ENCODE results near the gene CRIP3.

The CRIP3 gene

GRCh38 chr6:43338243-43338642 is 29.6 kb upstream of the CRIP3 start:
- H3K27ac ChIP-seq (ENCODE audit: low read depth, low read length): peak overlapping the region; percentile 2; the same call in 1 of the 2 replicates
- H3F3A ChIP-seq (ENCODE audit: insufficient read depth): peaks cover 65% of the 10 kb centered on the region

DNA sequence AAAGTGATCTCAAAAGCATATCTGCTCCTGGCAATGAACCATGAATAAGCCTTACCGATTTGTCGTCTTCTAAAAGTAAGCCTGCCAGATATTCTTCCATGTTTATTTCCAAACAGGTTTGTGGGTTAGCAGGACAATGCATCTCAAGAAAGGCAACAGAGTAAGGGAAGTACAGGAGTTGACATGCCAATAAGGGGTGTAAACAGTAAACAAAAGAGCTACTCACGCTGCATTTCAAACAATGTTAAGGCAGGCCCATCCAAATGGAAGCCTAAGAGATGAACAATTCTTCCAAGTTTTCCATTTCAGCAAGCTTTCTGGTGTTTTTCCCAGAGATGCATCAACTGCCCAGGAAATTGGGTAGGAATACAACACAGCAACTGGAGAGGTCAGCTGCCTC is 27.8 kb upstream of the CRIP3 start:
- Histone ChIP-seq H3K27me3 (ENCODE audit: low read length) (no peaks in the 10 kb centered on the region), H3K4me2 (ENCODE audit: low read depth, low read length, poor library complexity, severe bottlenecking) (no peak overlapping the region), H2AFZ (ENCODE audit: low read depth, low read length, severe bottlenecking) (no peak overlapping the region), H3K4me3 (ENCODE audit: insufficient read depth, low read length, poor library complexity, severe bottlenecking) (no peak overlapping the region), H3K27ac (ENCODE audit: low read depth, low read length) (no peak overlapping the region), H3K9ac (ENCODE audit: low read length) (no peak overlapping the region), H3K9me3 (ENCODE audit: insufficient read depth, low read length) (no peaks in the 10 kb centered on the region), H3K36me3 (ENCODE audit: low read length) (peaks cover 58% of the 10 kb centered on the region), H3K79me2 (ENCODE audit: insufficient read depth, low read length) (no peaks in the 10 kb centered on the region; the same call in 1 of the 2 replicates), H4K20me1 (ENCODE audit: low read depth, low read length) (peaks cover 10% of the 10 kb centered on the region; the same call in 1 of the 2 replicates), H3F3A (ENCODE audit: insufficient read depth) (peaks cover 79% of the 10 kb centered on the region), H3K9me2 (replicated peaks; ENCODE audit: insufficient read depth, low read length) (no peaks in the 10 kb centered on the region)
- TF ChIP-seq EZH2phosphoT487 (conservative IDR thresholded peaks at IDR 0.05; ENCODE audit: low read length): no peak
- no peak for TF ChIP-seq CTCF (IDR thresholded peaks at IDR 0.05; ENCODE audit: insufficient read depth, low read length, poor library complexity, severe bottlenecking)

More at GRCh38 chr6:43338243-43338642, 29.6 kb upstream of the CRIP3 start:
- Histone ChIP-seq H3K9me2 (replicated peaks; ENCODE audit: insufficient read depth, low read length) (no peaks in the 10 kb centered on the region), H3K4me2 (ENCODE audit: low read depth, low read length, poor library complexity, severe bottlenecking) (no peak overlapping the region), H3K9me3 (ENCODE audit: insufficient read depth, low read length) (no peaks in the 10 kb centered on the region), H3K9ac (ENCODE audit: low read length) (no peak overlapping the region), H3K27me3 (ENCODE audit: low read length) (no peaks in the 10 kb centered on the region), H4K20me1 (ENCODE audit: low read depth, low read length) (peaks cover 10% of the 10 kb centered on the region; the same call in 1 of the 2 replicates), H3K4me3 (ENCODE audit: insufficient read depth, low read length, poor library complexity, severe bottlenecking) (no peak overlapping the region), H2AFZ (ENCODE audit: low read depth, low read length, severe bottlenecking) (no peak overlapping the region), H3K79me2 (ENCODE audit: insufficient read depth, low read length) (peaks cover 10% of the 10 kb centered on the region; the same call in 1 of the 2 replicates), H3K36me3 (ENCODE audit: low read length) (peaks cover 71% of the 10 kb centered on the region)
- TF ChIP-seq EZH2phosphoT487 (conservative IDR thresholded peaks at IDR 0.05; ENCODE audit: low read length): no peak
- TF ChIP-seq CTCF (IDR thresholded peaks at IDR 0.05; ENCODE audit: insufficient read depth, low read length, poor library complexity, severe bottlenecking): no peak

DNA sequence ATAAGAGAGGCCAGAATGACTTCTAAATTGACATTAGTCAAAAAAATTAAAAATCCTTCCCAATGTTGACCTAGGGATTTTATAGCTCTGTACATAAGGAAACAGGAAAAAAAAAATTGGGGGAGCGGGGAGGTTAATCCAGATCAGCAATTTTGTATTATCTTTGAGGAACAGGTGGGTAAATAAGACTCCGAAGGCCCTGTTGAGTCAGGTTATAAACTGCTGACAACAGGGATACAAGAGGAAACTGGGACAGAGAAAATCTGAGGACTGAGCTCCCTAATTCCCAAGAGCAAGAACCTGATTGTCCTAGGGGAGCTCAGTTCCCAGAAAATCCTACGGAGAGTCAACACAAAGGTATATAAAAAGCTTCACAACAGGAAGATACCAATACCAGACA is 26.8 kb upstream of the CRIP3 start:
- no peak overlapping the region for H2AFZ ChIP-seq (ENCODE audit: low read depth, low read length, severe bottlenecking)
- no peaks in the 10 kb centered on the region for H3K9me2 ChIP-seq (replicated peaks; ENCODE audit: insufficient read depth, low read length)
- peaks cover 76% of the 10 kb centered on the region for H3F3A ChIP-seq (ENCODE audit: insufficient read depth)
- H3K9ac ChIP-seq (ENCODE audit: low read length): no peak overlapping the region
- H3K4me3 ChIP-seq (ENCODE audit: insufficient read depth, low read length, poor library complexity, severe bottlenecking): no peak overlapping the region
- no peak overlapping the region for H3K27ac ChIP-seq (ENCODE audit: low read depth, low read length)
- H3K9me3 ChIP-seq (ENCODE audit: insufficient read depth, low read length): no peaks in the 10 kb centered on the region
- no peaks in the 10 kb centered on the region for H3K27me3 ChIP-seq (ENCODE audit: low read length)
- TF ChIP-seq CTCF (IDR thresholded peaks at IDR 0.05; ENCODE audit: insufficient read depth, low read length, poor library complexity, severe bottlenecking): no peak
- no peak for TF ChIP-seq EZH2phosphoT487 (conservative IDR thresholded peaks at IDR 0.05; ENCODE audit: low read length)
- peaks cover 7% of the 10 kb centered on the region; the same call in 1 of the 2 replicates for H4K20me1 ChIP-seq (ENCODE audit: low read depth, low read length)
- H3K79me2 ChIP-seq (ENCODE audit: insufficient read depth, low read length): no peaks in the 10 kb centered on the region
- peaks cover 50% of the 10 kb centered on the region for H3K36me3 ChIP-seq (ENCODE audit: low read length)
- H3K4me2 ChIP-seq (ENCODE audit: low read depth, low read length, poor library complexity, severe bottlenecking): no peak overlapping the region

All from SU-DHL-6 (cell line).